Measurements from ENCODE around the gene MGLL.

GRCh38 chr3:127667119-127667681, 155.1 kb downstream of the MGLL start:
- TF ChIP-seq POLR2A (IDR thresholded peaks at IDR 0.05) (no peak), CTCF (IDR thresholded peaks at IDR 0.05) (no peak)
